Right renal cortex interstitium (tissue), 3 donors: ENCODE measurements around the gene CFAP65. TPM values are rescaled to one million over a fixed set of nuclear protein-coding genes. Genes with fewer than 3 reads are reported as not detected.
A peak's percentile ranks its signal among the peaks of the same experiment; 100 is the strongest.

Experiments used
- DNase-seq, 3 donors: peaks; one replicate each; pipeline ENCODE4 v3.0.0-alpha.2; 2013; ENCODE audit warnings: low read depth in 3 of 3, low spot score in 2 of 3
- polyA plus RNA-seq, 3 donors: library from polyadenylated mRNA; unstranded; fragments of 120-200 nt; gene quantifications; one replicate each; pipeline ENCODE4 v1.2.1, GENCODE V29; 2013; ENCODE audit not compliant: insufficient read length in 3 of 3

CFAP65 gene
- under 1 TPM; 0.24 to 0.40 (median 0.34) TPM for polyA plus RNA-seq

GRCh38 chr2:219041252-219041651 is at the start of gene CFAP65:
TSS of gene CFAP65 (minus strand) at chr2:219041516. CDS start at chr2:219039048, 2,468 bp downstream.
- DNase-seq: no peak

- no peak for DNase-seq
These were observed 49.4 kb upstream of the CFAP65 start for GRCh38 chr2:219090436-219091299.

DNA sequence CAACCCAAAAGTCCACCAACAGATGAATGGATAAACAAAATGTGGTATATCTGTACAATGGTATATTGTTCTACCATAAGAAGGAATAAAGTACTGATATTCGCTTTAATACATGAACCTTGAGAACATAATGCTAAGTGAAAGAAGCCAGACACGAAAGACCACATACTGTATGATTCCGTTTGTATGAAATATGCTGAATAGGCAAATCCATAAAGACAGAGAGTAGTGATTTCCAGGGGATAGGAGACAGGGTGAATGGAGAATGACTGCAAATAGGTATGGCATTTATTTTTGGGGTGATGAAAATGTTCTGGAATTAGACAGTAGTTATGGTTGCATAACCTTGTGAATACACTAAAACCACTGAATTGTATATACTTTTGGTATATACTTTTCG is 48.0 kb upstream of the CFAP65 start:
- no peak for DNase-seq

- DNase-seq: no peak
These were observed 46.5 kb upstream of the CFAP65 start for GRCh38 chr2:219087848-219088247.

DNA sequence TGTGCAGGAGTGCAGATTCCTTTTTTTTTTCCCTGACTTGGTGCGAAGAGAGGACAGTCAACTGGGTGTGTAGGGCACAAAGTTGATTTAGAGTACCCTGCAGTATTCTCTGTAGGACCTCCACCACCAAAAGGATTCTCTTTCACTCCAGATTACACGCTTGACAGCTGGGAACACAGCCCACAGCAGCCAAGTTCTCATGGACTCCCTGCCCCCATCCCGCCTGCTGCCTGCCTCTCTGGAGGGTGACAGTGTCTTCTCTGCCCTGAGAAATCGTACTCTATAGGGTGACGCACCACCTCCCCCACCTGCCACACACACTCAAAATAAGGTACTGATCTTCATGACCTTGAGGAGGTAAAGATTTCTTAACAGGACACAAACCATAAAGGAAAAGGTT is 46.0 kb upstream of the CFAP65 start:
- DNase-seq: no peak

DNA sequence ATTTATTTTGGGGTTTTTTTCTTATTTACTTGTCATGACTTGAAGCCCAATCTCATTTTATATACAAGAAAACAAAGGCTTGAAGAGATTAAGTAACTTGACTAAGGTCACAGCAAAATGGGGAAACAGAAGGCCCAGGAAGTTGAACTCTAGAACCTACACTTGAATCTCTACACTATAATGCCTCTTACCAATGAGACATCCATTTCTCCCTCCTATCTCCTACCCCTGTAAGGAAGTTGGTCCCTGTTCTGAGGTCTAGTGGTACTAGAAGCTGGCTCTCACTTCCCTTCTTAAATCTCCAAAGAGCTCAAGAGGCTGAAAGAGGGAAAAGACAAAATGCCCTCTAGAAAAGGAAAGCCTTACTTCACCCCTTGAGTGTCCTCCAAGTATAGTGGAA is 44.9 kb upstream of the CFAP65 start:
- DNase-seq: no peak

DNA sequence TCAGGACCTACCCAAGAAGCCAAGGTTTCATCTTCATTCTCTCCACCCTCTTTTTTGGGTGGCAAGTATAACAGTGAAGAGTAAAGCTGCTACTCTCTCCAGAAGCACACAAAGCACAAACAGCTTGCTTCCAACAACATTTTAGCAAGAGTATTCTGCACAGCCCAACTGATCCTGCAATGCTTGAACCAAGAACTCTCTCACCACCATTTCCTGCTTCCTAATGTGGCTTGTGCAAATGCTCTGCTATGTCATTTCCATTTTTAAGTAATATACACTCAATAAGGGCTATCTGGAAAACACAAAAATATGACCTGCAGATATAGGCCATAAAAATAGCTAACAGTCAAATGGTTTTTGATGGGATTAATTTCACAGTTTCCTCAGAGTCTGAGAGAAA is 43.5 kb upstream of the CFAP65 start:
- no peak for DNase-seq

DNA sequence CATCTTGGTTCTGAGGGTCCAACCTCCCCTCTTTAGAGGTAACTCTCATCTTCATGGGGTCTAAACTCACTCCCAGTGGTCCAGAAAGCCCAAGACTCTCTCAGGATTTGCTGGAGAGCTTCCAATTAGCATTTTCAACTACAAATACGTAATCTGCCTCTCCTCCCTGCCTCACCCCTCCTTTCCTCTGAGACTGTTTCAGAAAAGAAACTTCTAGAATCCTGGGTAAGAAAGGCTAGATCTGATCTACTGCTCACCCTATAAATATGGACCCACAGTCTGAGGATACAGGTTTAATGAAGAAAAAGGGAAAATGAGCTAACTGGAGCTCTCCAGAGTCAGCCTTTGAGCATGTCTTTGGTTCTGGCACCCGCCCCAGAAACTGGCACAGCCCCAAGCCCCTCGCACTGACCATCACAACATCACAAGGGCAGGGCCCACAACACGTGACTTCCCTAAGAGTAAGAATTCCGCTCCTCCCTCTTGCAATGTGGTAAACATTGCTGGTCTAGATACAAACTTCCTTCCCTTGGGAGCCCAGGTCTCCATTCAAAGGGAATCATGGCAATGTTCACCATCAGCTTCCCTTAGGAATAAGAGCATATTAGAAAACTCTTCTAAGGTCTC is 41.1 kb upstream of the CFAP65 start:
- DNase-seq: no peak

GRCh38 chr2:219081701-219082331 is 40.5 kb upstream of the CFAP65 start:
- DNase-seq: no peak

DNA sequence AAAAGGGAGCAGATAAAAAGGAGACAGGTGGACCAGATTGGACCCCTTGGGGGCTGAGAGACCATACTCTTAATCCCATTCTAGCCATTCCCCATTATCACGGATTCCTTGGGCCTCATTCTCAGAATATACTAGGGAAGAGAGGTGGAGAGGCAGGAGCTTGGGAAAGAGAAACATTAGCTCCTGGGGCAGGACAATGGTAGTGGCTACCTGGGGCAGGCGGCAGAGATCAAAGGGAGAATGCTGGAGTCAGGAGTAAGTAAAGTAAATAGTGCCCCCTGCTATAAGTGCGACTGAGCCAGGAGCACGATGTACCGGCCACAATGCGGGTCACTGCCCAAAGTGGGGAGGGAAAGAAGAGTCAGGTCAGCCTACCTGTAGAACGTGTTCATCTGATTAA is 39.8 kb upstream of the CFAP65 start:
- no peak for DNase-seq

DNA sequence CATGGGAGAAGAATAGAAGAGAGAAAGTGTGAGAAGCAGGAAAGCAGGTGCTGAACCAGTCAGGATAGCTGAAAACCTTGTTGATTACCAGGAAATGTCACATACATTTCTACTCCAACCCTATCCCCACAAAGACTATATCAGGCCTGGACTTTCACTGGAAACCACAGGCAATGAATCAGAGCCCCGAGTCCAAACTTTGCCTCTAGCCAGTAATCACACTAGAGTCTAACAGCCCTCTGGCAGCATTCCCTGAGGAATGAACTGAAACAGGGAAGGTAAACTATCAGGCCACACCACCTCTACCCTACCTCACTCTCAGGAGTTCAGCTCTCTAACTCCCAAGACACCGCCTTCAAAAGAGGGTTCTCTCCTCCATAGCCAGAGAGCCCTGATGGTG is 38.1 kb upstream of the CFAP65 start:
- no peak for DNase-seq

DNA sequence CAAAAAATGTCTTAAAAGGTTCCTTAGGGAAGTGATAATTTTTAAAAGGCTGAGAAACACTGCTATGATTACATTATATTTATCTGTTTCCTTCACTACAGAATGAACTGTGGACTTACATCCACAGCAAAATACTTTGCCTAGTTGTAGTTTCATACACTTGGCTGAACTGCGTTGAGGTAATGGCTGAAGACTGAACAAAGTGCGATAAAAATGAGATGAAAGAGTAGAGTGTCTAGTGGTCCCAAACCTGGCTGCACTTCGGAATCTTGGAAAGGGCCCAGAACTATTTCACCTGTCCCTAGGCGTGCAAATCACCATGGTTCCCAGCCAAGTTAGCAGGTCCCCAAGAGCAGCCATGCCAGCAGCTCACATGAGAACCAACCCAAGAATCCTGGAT is 37.6 kb upstream of the CFAP65 start:
- no peak for DNase-seq

GRCh38 chr2:219078126-219078525 is 36.8 kb upstream of the CFAP65 start:
- DNase-seq: no peak

DNA sequence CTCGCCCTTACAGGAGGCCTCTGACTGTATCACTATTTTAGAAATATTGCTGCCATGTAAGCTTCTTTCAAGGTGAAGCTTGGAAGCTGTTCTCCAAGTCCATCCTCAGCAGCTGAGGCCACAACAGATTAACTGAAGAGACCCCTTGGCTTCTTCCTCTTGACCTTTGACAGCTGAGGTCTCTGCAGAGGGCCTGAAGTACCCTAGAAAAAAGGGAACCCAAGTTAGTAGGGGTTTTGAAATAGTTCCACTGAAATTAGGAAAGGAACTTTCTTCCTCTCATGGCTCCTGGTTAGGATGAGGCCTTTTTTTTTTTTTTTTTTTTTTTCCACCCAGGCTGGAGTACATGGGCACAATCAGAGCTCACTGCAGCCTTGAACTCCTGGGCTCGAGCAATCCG is 34.9 kb upstream of the CFAP65 start:
- no peak for DNase-seq

DNA sequence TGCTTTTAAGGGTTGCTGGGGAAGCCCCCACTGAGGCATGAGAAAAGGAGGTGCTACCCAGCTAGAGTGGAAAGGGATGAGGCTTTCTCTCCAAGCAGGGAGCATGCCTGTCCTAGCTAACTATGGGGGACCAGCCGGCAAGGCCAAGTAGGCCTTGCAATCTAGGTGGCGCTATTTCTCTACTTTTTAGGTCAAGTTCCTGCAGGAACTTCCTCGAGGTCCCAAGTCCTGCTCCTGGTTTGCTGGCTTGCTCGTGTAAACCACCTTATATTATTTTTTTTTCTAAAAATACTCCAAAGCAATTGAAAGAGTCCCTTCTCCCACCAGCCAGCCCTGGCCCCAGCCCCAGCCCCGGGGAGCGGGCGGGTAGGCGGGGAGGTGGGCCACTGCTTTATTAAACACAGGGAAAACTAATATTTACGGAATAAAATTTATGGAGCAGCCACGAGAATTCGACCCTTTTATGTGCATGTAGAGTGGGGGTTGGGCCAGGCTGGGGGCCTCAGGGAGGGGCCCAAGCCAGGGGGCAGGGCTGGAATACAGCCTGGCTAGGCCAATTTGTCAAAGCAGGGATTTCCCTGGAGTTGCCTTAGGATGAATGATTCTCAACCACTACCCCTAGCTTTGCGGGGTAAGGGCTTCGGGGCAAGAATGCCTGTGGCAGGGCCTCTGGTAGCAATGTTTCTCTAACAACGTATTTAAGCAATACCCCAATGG is 32.3 kb upstream of the CFAP65 start:
- DNase-seq: peak; percentile 31 to 62 (median 51)

DNA sequence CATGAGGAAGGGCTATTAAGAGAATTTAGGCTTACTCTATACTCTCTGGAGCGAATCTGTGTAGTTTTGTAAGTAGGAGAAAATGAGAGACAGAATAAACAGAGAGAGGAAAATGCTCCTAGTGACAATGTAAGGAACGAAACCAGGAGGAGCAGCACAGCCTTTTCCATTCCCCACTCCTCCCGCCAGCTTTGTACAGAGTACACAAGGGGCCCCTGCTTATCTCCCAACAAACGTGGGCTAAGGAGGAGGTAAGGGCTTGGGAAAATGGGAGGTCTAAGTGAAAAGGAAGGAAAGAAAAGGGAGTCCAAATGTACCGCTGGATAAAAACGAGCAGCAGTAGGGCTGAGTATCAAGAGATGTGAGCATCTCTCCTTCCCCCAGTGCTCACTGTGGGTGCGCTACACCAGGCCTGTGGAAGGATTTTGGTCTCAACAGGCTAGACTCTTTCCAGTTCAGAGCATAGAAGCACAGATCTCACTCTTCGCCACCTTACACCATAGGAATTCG is 31.5 kb upstream of the CFAP65 start:
- no peak for DNase-seq

GRCh38 chr2:219071131-219071816 is 30.0 kb upstream of the CFAP65 start:
- no peak for DNase-seq

GRCh38 chr2:219065484-219065883 is 24.2 kb upstream of the CFAP65 start:
- no peak for DNase-seq

DNA sequence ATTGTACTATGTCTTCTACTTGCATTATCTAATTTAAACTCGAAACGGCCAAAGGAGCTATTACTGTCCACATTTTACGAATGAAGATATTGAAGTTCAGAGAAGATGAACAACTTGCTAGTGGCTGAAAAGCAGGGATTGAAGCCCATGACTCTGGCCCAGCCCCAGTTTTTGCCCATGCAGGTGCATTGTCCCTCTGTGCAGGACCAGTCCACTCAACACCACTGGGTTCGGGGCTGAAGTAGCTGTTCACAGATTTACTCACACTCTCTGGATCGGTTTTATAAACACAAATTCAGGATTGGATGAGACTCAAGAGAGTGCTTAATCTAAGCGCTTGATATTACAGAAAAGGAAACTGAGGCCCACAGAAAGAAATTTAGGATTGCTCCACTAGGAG is 20.8 kb upstream of the CFAP65 start:
- DNase-seq: no peak
